Type B pancreatic cell (in vitro differentiated cells): ENCODE data around the gene AMPD2. TPM values are rescaled to one million over a fixed set of nuclear protein-coding genes. Genes with fewer than 3 reads are reported as not detected.

ENCODE experiments used
- DNase-seq: peaks from one replicate; pipeline ENCODE4 v3.0.0; 2021; ENCODE audit warnings: mixed read lengths; ENCODE audit not compliant: unreplicated experiment; ENCODE audit errors: extremely low spot score
- H3K27ac Mint-ChIP-seq: 2 replicates; pipeline ENCODE4 v1.8.0; 2021; ENCODE audit warnings: mild to moderate bottlenecking, mixed read lengths
- H3K27me3 Mint-ChIP-seq: 2 replicates; pipeline ENCODE4 v1.8.0; 2021; ENCODE audit warnings: mixed read lengths
- H3K36me3 Mint-ChIP-seq: 2 replicates; pipeline ENCODE4 v1.8.0; 2021; ENCODE audit warnings: mixed read lengths
- H3K4me1 Mint-ChIP-seq: one replicate; pipeline ENCODE4 v1.8.0; 2021; ENCODE audit warnings: mixed read lengths; ENCODE audit not compliant: unreplicated experiment
- H3K4me3 Mint-ChIP-seq: 2 replicates; pipeline ENCODE4 v1.8.0; 2021; ENCODE audit warnings: mild to moderate bottlenecking, mixed read lengths
- H3K9me3 Mint-ChIP-seq: 2 replicates; pipeline ENCODE4 v1.8.0; 2021; ENCODE audit warnings: mixed read lengths
- CTCF ChIP-seq: fragments of 200-600 bp; sonication (generic); conservative IDR thresholded peaks from 2 replicates; pipeline ENCODE4 v1.5.0; 2021; ENCODE audit warnings: antibody characterized with exemption, mild to moderate bottlenecking
- total RNA-seq: library from RNA; stranded (reverse); gene quantifications from 2 replicates; pipeline ENCODE4 v1.2.1, GENCODE V29; 2021; ENCODE audit warnings: low replicate concordance

Gene AMPD2
- total RNA-seq, 1 donor from 2014 or later = 105 TPM

- no peak overlapping the region for H3K27ac Mint-ChIP-seq
These were observed 26.7 kb upstream of the AMPD2 start for GRCh38 chr1:109592916-109593315.

DNA sequence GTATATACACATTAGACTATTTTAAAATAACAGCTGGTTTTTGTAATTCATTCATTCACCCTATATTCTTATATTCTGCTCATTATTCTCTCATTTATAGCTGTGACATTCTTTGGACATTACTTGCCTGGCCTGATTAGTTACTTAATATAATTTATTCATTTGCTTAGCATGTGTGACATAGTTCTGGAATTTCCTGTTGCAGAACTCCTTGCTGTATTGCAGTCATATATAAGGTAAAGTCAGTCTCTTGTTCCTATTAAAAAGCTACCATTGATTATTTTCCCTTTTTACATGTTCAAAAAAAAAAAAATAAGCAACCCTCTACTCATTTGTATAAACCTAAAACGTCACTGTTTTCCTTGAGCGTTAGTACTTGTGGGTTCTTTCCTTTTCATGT, 24.1 kb upstream of the AMPD2 start:
- no peak overlapping the region for H3K27ac Mint-ChIP-seq
- TF ChIP-seq CTCF = no peak
- H3K36me3 Mint-ChIP-seq = peaks cover 8% of the 10 kb centered on the region
- no peak overlapping the region for H3K4me3 Mint-ChIP-seq
- H3K9me3 Mint-ChIP-seq = no peaks in the 10 kb centered on the region
- DNase-seq = no peak
- peaks cover 6% of the 10 kb centered on the region for H3K4me1 Mint-ChIP-seq
- H3K27me3 Mint-ChIP-seq = no peaks in the 10 kb centered on the region

More at GRCh38 chr1:109592916-109593315, 26.7 kb upstream of the AMPD2 start:
- Mint-ChIP-seq H3K4me3 (no peak overlapping the region), H3K9me3 (no peaks in the 10 kb centered on the region), H3K27me3 (no peaks in the 10 kb centered on the region), H3K4me1 (no peaks in the 10 kb centered on the region), H3K36me3 (peaks cover 12% of the 10 kb centered on the region)
- DNase-seq = no peak
- TF ChIP-seq CTCF = no peak

GRCh38 chr1:109598156-109598555, 21.5 kb upstream of the AMPD2 start:
- Mint-ChIP-seq H3K36me3 (peaks cover 8% of the 10 kb centered on the region), H3K4me3 (no peak overlapping the region), H3K9me3 (no peaks in the 10 kb centered on the region), H3K4me1 (peaks cover 6% of the 10 kb centered on the region), H3K27me3 (no peaks in the 10 kb centered on the region), H3K27ac (no peak overlapping the region)
- no peak for DNase-seq
- TF ChIP-seq CTCF = no peak

DNA sequence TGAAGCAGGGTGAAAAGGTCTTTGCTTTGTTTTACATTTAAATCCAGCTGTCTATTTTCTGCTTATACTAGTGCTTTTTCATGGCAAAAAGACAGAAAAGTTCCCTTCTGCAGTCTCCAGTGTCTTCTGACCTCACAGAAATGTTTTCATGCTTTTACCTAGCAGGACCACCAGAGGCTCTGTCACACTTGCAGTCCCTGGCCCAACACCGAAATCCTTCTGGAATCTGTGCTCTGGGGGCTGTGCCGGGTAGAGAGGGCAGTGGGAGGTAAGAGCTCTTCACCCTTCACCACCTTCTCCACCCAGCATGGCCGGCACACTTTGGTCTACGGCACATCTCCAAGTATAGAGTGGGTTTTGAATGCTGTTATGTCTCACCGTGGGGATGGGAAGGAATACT, 21.0 kb upstream of the AMPD2 start:
- Mint-ChIP-seq H3K9me3 (no peaks in the 10 kb centered on the region), H3K4me1 (peaks cover 6% of the 10 kb centered on the region), H3K4me3 (no peak overlapping the region), H3K27me3 (no peaks in the 10 kb centered on the region), H3K27ac (no peak overlapping the region), H3K36me3 (peaks cover 5% of the 10 kb centered on the region)
- TF ChIP-seq CTCF = peak; percentile 55
- DNase-seq = no peak

DNA sequence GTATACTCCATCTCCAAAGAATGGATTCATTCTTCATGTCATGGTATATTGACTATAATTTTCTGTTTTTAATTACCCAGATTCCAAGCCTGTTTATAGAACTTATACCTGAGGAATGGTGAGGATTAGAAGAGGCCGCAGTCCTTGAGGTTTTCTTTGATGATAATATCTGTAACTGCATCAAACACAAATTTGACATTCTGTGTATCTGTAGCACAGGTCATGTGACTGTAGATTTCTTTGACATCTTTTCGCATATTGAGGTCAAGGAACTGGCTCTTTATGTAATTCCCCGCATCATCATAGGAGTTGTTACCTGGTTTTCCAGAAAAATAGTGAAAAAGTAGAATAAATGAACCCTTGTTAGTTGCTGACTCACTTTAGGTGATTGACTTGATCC, 16.4 kb upstream of the AMPD2 start:
- DNase-seq = no peak
- peaks cover 3% of the 10 kb centered on the region for H3K4me1 Mint-ChIP-seq
- H3K27me3 Mint-ChIP-seq = no peaks in the 10 kb centered on the region
- no peak overlapping the region for H3K27ac Mint-ChIP-seq
- no peak for TF ChIP-seq CTCF
- H3K9me3 Mint-ChIP-seq = no peaks in the 10 kb centered on the region
- peaks cover 3% of the 10 kb centered on the region for H3K36me3 Mint-ChIP-seq
- H3K4me3 Mint-ChIP-seq = no peak overlapping the region

GRCh38 chr1:109605381-109605780, 14.3 kb upstream of the AMPD2 start:
- DNase-seq = no peak
- Mint-ChIP-seq H3K4me1 (no peaks in the 10 kb centered on the region), H3K27ac (no peak overlapping the region), H3K36me3 (no peaks in the 10 kb centered on the region), H3K9me3 (no peaks in the 10 kb centered on the region), H3K27me3 (no peaks in the 10 kb centered on the region), H3K4me3 (no peak overlapping the region)
- TF ChIP-seq CTCF = no peak
